WTC11 (cell line): ENCODE results near the gene CAMKMT.

Experiments used
- ESRRA ChIP-seq: sonication (generic); formaldehyde crosslinking; IDR thresholded peaks from 2 replicates; pipeline ENCODE4 v1.8.1; 2022; ENCODE audit warnings: mild to moderate bottlenecking, missing genetic modification reagents, borderline replicate concordance
- TF ChIP-seq, protein P1 (sequence below): fragments of 200-600 bp; IDR thresholded peaks from 2 replicates; pipeline ENCODE4 v1.8.0; 2022; ENCODE audit warnings: antibody characterized with exemption

- no peak for TF ChIP-seq ESRRA (CRISPR knock-in tag)
- TF ChIP-seq, protein P1, sequence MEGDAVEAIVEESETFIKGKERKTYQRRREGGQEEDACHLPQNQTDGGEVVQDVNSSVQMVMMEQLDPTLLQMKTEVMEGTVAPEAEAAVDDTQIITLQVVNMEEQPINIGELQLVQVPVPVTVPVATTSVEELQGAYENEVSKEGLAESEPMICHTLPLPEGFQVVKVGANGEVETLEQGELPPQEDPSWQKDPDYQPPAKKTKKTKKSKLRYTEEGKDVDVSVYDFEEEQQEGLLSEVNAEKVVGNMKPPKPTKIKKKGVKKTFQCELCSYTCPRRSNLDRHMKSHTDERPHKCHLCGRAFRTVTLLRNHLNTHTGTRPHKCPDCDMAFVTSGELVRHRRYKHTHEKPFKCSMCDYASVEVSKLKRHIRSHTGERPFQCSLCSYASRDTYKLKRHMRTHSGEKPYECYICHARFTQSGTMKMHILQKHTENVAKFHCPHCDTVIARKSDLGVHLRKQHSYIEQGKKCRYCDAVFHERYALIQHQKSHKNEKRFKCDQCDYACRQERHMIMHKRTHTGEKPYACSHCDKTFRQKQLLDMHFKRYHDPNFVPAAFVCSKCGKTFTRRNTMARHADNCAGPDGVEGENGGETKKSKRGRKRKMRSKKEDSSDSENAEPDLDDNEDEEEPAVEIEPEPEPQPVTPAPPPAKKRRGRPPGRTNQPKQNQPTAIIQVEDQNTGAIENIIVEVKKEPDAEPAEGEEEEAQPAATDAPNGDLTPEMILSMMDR, result no peak
Measured at GRCh38 chr2:44572196-44572900, 210.6 kb downstream of the CAMKMT start.
